ENCODE data around the gene NYNRIN. TPM values are rescaled to one million over a fixed set of nuclear protein-coding genes. Genes with fewer than 3 reads are reported as not detected.

NYNRIN gene
- total and polyA plus RNA-seq, 2 of the 8 experiments (the other 6 are each of a cell fraction or from before 2014, with no cell fraction given) = 15.2 to 18.3 TPM

DNA sequence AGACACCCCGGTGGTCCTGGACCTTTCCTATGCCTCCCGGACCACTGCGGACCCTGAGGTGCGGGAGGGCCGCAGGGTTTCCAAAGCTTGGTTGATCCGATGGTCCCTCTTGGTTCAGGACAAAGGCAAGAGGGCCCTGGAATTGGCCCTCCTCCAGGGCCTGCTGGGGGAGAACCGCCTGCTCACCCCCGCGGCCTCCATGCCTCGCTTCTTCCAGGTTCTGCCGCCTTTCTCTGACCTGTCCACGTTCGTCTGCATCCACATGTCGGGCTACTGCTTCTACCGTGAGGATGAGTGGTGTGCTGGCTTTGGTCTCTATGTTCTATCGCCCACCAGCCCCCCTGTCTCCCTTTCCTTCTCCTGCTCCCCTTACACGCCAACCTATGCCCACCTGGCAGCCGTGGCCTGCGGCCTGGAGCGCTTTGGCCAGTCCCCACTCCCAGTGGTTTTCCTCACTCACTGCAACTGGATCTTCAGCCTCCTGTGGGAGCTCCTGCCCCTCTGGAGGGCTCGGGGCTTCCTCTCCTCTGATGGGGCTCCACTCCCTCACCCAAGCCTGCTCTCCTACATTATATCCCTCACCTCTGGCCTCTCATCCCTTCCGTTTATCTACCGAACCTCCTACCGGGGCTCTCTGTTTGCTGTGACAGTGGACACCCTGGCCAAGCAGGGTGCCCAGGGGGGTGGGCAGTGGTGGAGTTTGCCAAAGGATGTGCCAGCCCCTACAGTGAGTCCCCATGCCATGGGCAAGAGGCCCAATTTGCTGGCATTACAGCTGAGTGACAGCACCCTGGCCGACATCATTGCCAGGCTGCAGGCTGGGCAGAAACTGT, 16.8 kb downstream of the NYNRIN start (continued):
- no peak for TF ChIP-seq POLR2AphosphoS5 (IDR thresholded peaks at IDR 0.05; ENCODE audit: low read depth, low read length)
- no peak for TF ChIP-seq YY1 (IDR thresholded peaks at IDR 0.05; ENCODE audit: low read depth, low read length)
- no peak for TF ChIP-seq BCL11A (IDR thresholded peaks at IDR 0.05; ENCODE audit: low read depth in 2 of 2, low read length in 2 of 2)
- no peak for TF ChIP-seq TBP (IDR thresholded peaks at IDR 0.05; ENCODE audit: low read depth, low read length)
- no peak for TF ChIP-seq HDAC2 (IDR thresholded peaks at IDR 0.05; ENCODE audit: borderline replicate concordance in 1 of 2, low read depth in 2 of 2, low read length in 2 of 2)
- TF ChIP-seq POLR2A (IDR thresholded peaks at IDR 0.05; ENCODE audit: control extremely low read depth in 1 of 2, low read depth in 2 of 2, low read length in 2 of 2) = no peak
- no peak for TF ChIP-seq SAP30 (IDR thresholded peaks at IDR 0.05; ENCODE audit: insufficient read depth, insufficient replicate concordance, low read length)

All from H1 (cell line).